Adrenal gland (tissue), 12 donors: ENCODE results near the gene PPP1R12B. TPM values are rescaled to one million over a fixed set of nuclear protein-coding genes. Genes with fewer than 3 reads are reported as not detected.
"Not testable (repeated sequence)": the region's sequence is repeated elsewhere in the genome, so short reads cannot be mapped to it uniquely, and the experiment has no call there.

ENCODE experiments used
- DNase-seq, 7 donors: peaks; one replicate each; pipeline ENCODE4 v3.0.0-alpha.2; 2019 to 2020
- H3K27ac ChIP-seq, 5 donors: fragments of 200-600 bp; sonication (generic) in 4 of 5; 1 replicate in 3 of 5; 2 replicates in 2 of 5; pipeline versions ENCODE4 v1.5.1 to v1.8.0; 2016 to 2020; ENCODE audit warnings: mild to moderate bottlenecking in 1 of 5
- H3K27me3 ChIP-seq: fragments of 200-600 bp; 2 replicates; pipeline ENCODE4 v1.8.0; 2021
- H3K36me3 ChIP-seq, 2 donors: fragments of 200-600 bp; replicated peaks in 1 of 2; 1 replicate in 1 of 2; 2 replicates in 1 of 2; pipeline versions ENCODE4 v1.5.1 to v1.8.0; 2018 to 2022
- H3K4me1 ChIP-seq, 2 donors: fragments of 200-600 bp; replicated peaks in 1 of 2; 1 replicate in 1 of 2; 2 replicates in 1 of 2; pipeline versions ENCODE4 v1.5.1 to v1.8.0; 2018 to 2021
- H3K4me3 ChIP-seq, 4 donors: fragments of 200-600 bp; sonication (generic) in 3 of 4; one replicate each; pipeline ENCODE4 v1.5.1; 2016 to 2018
- H3K9me3 ChIP-seq, 3 donors: fragments of 200-600 bp; sonication (generic) in 1 of 3; replicated peaks in 1 of 3; 1 replicate in 2 of 3; 2 replicates in 1 of 3; pipeline versions ENCODE4 v1.5.1 to v1.8.0; 2016 to 2021
- POLR2A ChIP-seq, 2 donors: fragments of 450-650 bp; IDR thresholded peaks; one replicate each; pipeline ENCODE4 v1.6.1; 2017; ENCODE audit warnings: antibody characterized with exemption in 2 of 2, mild to moderate bottlenecking in 2 of 2, moderate library complexity in 1 of 2
- WGBS, 4 donors: extraction: QIAGEN DNeasy Blood & Tissue Kit in 2 of 4; methylation state at CpG; one replicate each; pipeline versions ENCODE4 v1.1.5 to v1.1.7; 2013 to 2017; 5-methylcytosine and 5-hydroxymethylcytosine counted together
- intact Hi-C, 2 donors: fragments of 100-400 bp; cut with DNase I; formaldehyde crosslinking; loops; one replicate each; pipeline versions ENCODE4 v1.14.1 to v1.15.0; 2022 to 2023
- polyA plus RNA-seq, 3 donors: library from polyadenylated mRNA; stranded (reverse); fragments of 200-250 nt in 2 of 3; fragments of 350-450 nt in 1 of 3; fragmentation: Illumina TruSeq in 1 of 3; extraction: RNeasy Lipid Tissue Mini Kit (QIAGEN cat#74804) in 1 of 3; gene quantifications; one replicate each; pipeline ENCODE4 v1.2.3, GENCODE V29; 2013 to 2014
- total RNA-seq, 9 donors: library from RNA; depleted of rRNA in 4 of 9; stranded (reverse); fragments of >200 nt in 4 of 9; fragments of 120-200 nt in 1 of 9; fragmentation: NEBNext Ultra II Directional in 1 of 9; extraction: Animal tissue kit (Norgen Biotek cat#: 25700) in 1 of 9; gene quantifications; one replicate each; pipeline versions ENCODE4 v1.1.0 to v1.2.4, GENCODE V29; 2013 to 2023
- TF ChIP-seq, protein P1 (sequence below), 6 experiments: fragments of 450-650 bp in 4 of 6; fragments of 200-600 bp in 2 of 6; sonication (generic) in 1 of 6; IDR thresholded peaks; 1 replicate in 5 of 6; 2 replicates in 1 of 6; pipeline versions ENCODE4 v1.5.1 to v1.8.0; 2016 to 2021; ENCODE audit warnings: antibody characterized with exemption in 6 of 6, mild to moderate bottlenecking in 2 of 6, moderate library complexity in 1 of 6
- donor health status: healthy with polysubstance abuse.
- donor health status: Bipolar disorder and iron deficiency.
- donor health status: DM: yes; HTN: yes; CAD: no.
- donor health status: DM: no; HTN: no; CAD: no.
- donor health status: DM: no; HTN: no; CAD: no.
- donor health status: DM: yes; HTN: yes; CAD: no.

PPP1R12B gene
- total and polyA plus RNA-seq, 12 donors, result 3.0 to 43.9 (median 19.8) TPM

- H3K9me3 ChIP-seq, intact Hi-C loops, H3K4me1 ChIP-seq, H3K27ac ChIP-seq, DNase-seq, H3K4me3 ChIP-seq, H3K27me3 ChIP-seq: not testable (repeated sequence)
- peaks cover 0 to 16% of the 10 kb centered on the region in 2 donors for H3K36me3 ChIP-seq
- 78 to 96% (median 91%) methylated on average over 3 of the region's 3 CpGs for WGBS, 4 donors
Measured at GRCh38 chr1:202493112-202493511, 144.6 kb downstream of the PPP1R12B start.

DNA sequence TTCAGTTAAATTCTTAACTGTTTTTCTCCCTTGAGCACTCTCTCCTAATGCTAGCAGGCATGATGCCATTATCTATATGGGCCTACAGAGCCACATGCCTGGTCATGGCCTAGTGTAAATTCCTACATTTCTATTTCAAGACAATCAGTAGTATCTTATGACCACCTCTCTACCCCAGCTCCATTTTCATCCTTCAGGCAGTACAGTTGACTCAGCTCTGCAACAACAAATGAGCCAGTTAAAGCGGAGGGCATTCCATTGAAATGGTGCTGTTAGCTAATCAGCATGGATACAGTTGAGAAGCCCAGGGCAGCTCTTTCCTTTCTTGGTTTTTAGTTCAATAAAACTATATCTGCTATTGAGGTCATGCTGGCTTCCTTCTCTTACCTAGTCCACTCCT is 150.0 kb downstream of the PPP1R12B start:
- Histone ChIP-seq H3K36me3 (peaks cover 0 to 10% of the 10 kb centered on the region in 2 donors), H3K4me3 (no peak overlapping the region), H3K9me3 (no peaks in the 10 kb centered on the region), H3K27ac (no peak overlapping the region), H3K27me3 (no peaks in the 10 kb centered on the region), H3K4me1 (no peaks in the 10 kb centered on the region)
- TF ChIP-seq, protein P1, sequence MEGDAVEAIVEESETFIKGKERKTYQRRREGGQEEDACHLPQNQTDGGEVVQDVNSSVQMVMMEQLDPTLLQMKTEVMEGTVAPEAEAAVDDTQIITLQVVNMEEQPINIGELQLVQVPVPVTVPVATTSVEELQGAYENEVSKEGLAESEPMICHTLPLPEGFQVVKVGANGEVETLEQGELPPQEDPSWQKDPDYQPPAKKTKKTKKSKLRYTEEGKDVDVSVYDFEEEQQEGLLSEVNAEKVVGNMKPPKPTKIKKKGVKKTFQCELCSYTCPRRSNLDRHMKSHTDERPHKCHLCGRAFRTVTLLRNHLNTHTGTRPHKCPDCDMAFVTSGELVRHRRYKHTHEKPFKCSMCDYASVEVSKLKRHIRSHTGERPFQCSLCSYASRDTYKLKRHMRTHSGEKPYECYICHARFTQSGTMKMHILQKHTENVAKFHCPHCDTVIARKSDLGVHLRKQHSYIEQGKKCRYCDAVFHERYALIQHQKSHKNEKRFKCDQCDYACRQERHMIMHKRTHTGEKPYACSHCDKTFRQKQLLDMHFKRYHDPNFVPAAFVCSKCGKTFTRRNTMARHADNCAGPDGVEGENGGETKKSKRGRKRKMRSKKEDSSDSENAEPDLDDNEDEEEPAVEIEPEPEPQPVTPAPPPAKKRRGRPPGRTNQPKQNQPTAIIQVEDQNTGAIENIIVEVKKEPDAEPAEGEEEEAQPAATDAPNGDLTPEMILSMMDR (IDR thresholded peaks at IDR 0.05), result no peak
- TF ChIP-seq POLR2A (IDR thresholded peaks at IDR 0.05), result no peak
- no peak for DNase-seq
- intact Hi-C loops, result no loop called here
- 91 to 100% (median 97%) methylated on average over 1 of the region's 1 CpG for WGBS, 4 donors

DNA sequence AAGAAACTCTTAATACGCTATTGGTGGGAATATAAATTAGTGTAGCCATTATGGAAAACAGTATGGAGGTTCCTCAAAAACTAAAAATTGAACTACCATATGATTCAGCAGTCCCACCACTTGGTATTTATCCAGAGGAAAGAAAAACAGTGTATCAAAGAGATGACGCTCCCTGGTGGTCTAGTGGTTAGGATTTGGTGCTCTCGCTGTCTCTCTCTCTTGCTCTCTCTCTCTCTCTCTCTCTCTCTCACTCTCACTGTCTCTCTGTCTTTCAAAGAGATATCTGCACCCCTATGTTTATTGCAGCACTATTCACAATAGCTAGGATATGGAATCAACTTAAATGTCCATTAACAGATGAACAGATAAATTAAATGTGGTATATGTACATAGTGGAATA is 151.5 kb downstream of the PPP1R12B start:
- H3K27ac ChIP-seq, H3K4me1 ChIP-seq, H3K9me3 ChIP-seq, DNase-seq, H3K4me3 ChIP-seq, H3K27me3 ChIP-seq: not testable (repeated sequence)
- intact Hi-C loops, result loop anchor here in 1 of 2 donors (10.0 kb wide), 1 partner anchor 75 kb away; no protein-coding TSS in a partner anchor
- H3K36me3 ChIP-seq, result peaks cover 0 to 10% of the 10 kb centered on the region in 2 donors
- 85 to 95% (median 90%) methylated on average over 3 of the region's 3 CpGs for WGBS, 4 donors

GRCh38 chr1:202501281-202501680 is 152.8 kb downstream of the PPP1R12B start:
- no peaks in the 10 kb centered on the region for H3K9me3 ChIP-seq
- H3K4me3 ChIP-seq, result no peak overlapping the region
- 38 to 51% (median 41%) methylated on average over 2 of the region's 2 CpGs for WGBS, 4 donors
- no peaks in the 10 kb centered on the region for H3K36me3 ChIP-seq
- DNase-seq, result no peak
- peaks cover 0 to 4% of the 10 kb centered on the region in 2 donors for H3K4me1 ChIP-seq
- TF ChIP-seq, protein P1 (IDR thresholded peaks at IDR 0.05), result peak; percentile 39 to 73 (median 63)
- no peak for TF ChIP-seq POLR2A (IDR thresholded peaks at IDR 0.05)
- H3K27ac ChIP-seq, result no peak overlapping the region
- no peaks in the 10 kb centered on the region for H3K27me3 ChIP-seq
- intact Hi-C loops, result loop anchor here in 1 of 2 donors (10.0 kb wide), 1 partner anchor 74 kb away; no protein-coding TSS in a partner anchor

DNA sequence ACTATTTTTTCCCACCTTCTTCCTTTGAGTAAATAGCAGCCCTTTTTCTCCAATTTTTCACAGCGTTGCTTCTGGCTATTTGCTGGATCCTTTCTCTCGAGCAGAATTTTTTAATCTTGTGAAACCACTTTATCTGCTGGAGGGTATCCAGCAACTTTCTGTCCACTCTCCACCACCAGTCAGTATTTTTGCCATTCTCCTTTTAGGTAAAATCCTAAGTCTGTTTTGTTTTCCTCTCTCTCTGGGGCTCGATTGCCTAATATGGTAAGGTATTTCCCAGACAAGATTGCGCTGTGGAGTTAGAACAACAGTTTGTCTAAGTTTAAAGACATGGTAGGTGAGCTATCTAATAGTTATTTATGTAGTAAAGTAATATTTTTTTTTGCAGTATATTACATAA is 156.9 kb downstream of the PPP1R12B start:
- peak in 1 of 7 donors; percentile 3 for DNase-seq
- no peaks in the 10 kb centered on the region for H3K36me3 ChIP-seq
- TF ChIP-seq, protein P1 (IDR thresholded peaks at IDR 0.05), result no peak
- TF ChIP-seq POLR2A (IDR thresholded peaks at IDR 0.05), result no peak
- intact Hi-C loops, result loop anchor here in 1 of 2 donors (10.0 kb wide), 1 partner anchor 69 kb away; no protein-coding TSS in a partner anchor
- H3K27me3 ChIP-seq, result no peaks in the 10 kb centered on the region
- peak overlapping the region in 1 of 5 donors; percentile 58 for H3K27ac ChIP-seq
- H3K4me1 ChIP-seq, result peaks cover 0 to 4% of the 10 kb centered on the region in 2 donors
- WGBS, 4 donors, result 47 to 71% (median 68%) methylated on average over 4 of the region's 4 CpGs
- H3K9me3 ChIP-seq, result no peaks in the 10 kb centered on the region
- H3K4me3 ChIP-seq, result no peak overlapping the region

- H3K4me1 ChIP-seq, result not testable (repeated sequence)
- peak in 6 of 7 donors; percentile 12 to 70 (median 28) for DNase-seq
Measured at GRCh38 chr1:202505880-202506575, 157.5 kb downstream of the PPP1R12B start.

GRCh38 chr1:202508863-202509262 is 160.4 kb downstream of the PPP1R12B start:
- 82 to 92% (median 87%) methylated on average over 5 to 6 of the region's 6 CpGs for WGBS, 4 donors
- not testable (repeated sequence) for H3K9me3 ChIP-seq, H3K4me3 ChIP-seq, H3K27me3 ChIP-seq, H3K4me1 ChIP-seq, H3K27ac ChIP-seq, DNase-seq, H3K36me3 ChIP-seq
- intact Hi-C loops, result loop anchor here in 1 of 2 donors (10.0 kb wide), 1 partner anchor 66 kb away; no protein-coding TSS in a partner anchor

More at GRCh38 chr1:202505880-202506575, 157.5 kb downstream of the PPP1R12B start:
- not testable (repeated sequence) for H3K4me3 ChIP-seq, H3K9me3 ChIP-seq, H3K27me3 ChIP-seq, H3K36me3 ChIP-seq
- peak overlapping the region in 2 of 5 donors; percentile 49 to 58 for H3K27ac ChIP-seq
- intact Hi-C loops, result loop anchor here in 1 of 2 donors (10.0 kb wide), 1 partner anchor 69 kb away; no protein-coding TSS in a partner anchor
- WGBS, 4 donors, result 74 to 80% (median 76%) methylated on average over 6 of the region's 6 CpGs

DNA sequence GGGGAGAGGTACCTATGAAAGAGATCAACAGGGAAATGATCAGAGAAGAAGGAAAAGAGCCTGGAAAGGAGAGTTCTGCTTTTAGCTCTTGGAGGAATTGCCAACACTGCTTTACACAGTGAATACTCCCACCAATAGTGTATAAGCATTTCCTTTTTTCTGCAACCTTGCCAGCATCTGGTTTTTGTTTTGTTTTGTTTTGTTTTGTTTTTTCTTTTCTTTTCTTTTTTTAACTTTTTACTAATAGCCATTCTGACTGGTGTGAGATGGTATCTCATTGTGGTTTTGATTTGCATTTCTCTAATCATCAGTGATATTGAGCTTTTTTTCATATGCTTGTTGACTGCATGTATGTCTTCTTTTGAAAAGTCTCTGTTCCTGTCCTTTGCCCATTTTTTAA is 165.4 kb downstream of the PPP1R12B start:
- H3K9me3 ChIP-seq, H3K4me3 ChIP-seq, DNase-seq, H3K27ac ChIP-seq, H3K4me1 ChIP-seq, intact Hi-C loops, H3K27me3 ChIP-seq, H3K36me3 ChIP-seq: not testable (repeated sequence)
